Left lung (tissue), 10 donors: ENCODE data around the gene MAST2. TPM values are rescaled to one million over a fixed set of nuclear protein-coding genes. Genes with fewer than 3 reads are reported as not detected.

Experiments
- ATAC-seq: fragments of 200-7000 bp; cut with Tn5 transposase; one replicate; pipeline ENCODE4 v1.9.1; 2020; ENCODE audit warnings: moderate library complexity
- DNase-seq, 4 donors: peaks; one replicate each; pipeline ENCODE4 v3.0.0-alpha.2; 2013 to 2020
- H3K27ac ChIP-seq, 2 donors: fragments of 200-600 bp; sonication (generic) in 1 of 2; one replicate each; pipeline versions ENCODE4 v1.5.0 to v1.8.0; 2020 to 2021
- H3K27me3 ChIP-seq, 2 donors: fragments of 200-600 bp; sonication (generic) in 1 of 2; one replicate each; pipeline versions ENCODE4 v1.5.0 to v1.8.0; 2020 to 2021
- H3K36me3 ChIP-seq, 2 donors: fragments of 200-600 bp; sonication (generic) in 1 of 2; one replicate each; pipeline versions ENCODE4 v1.5.0 to v1.8.0; 2020 to 2021
- H3K4me1 ChIP-seq, 2 donors: fragments of 200-600 bp; one replicate each; pipeline ENCODE4 v1.8.0; 2021
- H3K4me3 ChIP-seq, 2 donors: fragments of 200-600 bp; sonication (generic) in 1 of 2; one replicate each; pipeline versions ENCODE4 v1.5.0 to v1.8.0; 2020 to 2021; ENCODE audit warnings: mild to moderate bottlenecking in 1 of 2
- H3K9me3 ChIP-seq, 2 donors: fragments of 200-600 bp; sonication (generic) in 1 of 2; one replicate each; pipeline versions ENCODE4 v1.5.0 to v1.8.0; 2020 to 2021
- intact Hi-C, 2 donors: fragments of 100-400 bp; cut with DNase I; formaldehyde crosslinking; loops; one replicate each; pipeline versions ENCODE4 v1.11.2 to v1.14.2; 2022
- polyA plus RNA-seq, 6 donors: library from polyadenylated mRNA; unstranded; fragments of 120-200 nt; gene quantifications; one replicate each; pipeline ENCODE4 v1.2.1, GENCODE V29; 2013; ENCODE audit not compliant: insufficient read length in 6 of 6
- total RNA-seq, 2 donors: library from RNA; stranded (reverse); fragmentation: NEBNext Ultra II Directional; extraction: Animal tissue kit (Norgen Biotek cat#: 25700); gene quantifications; one replicate each; pipeline ENCODE4 v1.2.1, GENCODE V29; 2021
- TF ChIP-seq, protein P1 (sequence below), 2 donors: fragments of 200-600 bp; sonication (generic) in 1 of 2; IDR thresholded peaks; one replicate each; pipeline versions ENCODE4 v1.5.0 to v1.8.0; 2021; ENCODE audit warnings: antibody characterized with exemption in 2 of 2
- donor health status: DM: no; HTN: yes; CAD: no.
- donor health status: DM: no; HTN: no; CAD: no.

MAST2 gene
- total and polyA plus RNA-seq, 8 donors = 27.3 to 74.4 (median 64.9) TPM

GRCh38 chr1:46020010-46020409 is 216.6 kb downstream of the MAST2 start:
- Histone ChIP-seq H3K4me1 (no peaks in the 10 kb centered on the region), H3K27ac (no peak overlapping the region), H3K36me3 (peaks cover 0 to 28% of the 10 kb centered on the region in 2 donors), H3K4me3 (no peak overlapping the region), H3K9me3 (no peaks in the 10 kb centered on the region), H3K27me3 (no peaks in the 10 kb centered on the region)
- intact Hi-C loops = no loop called here
- DNase-seq (no peak), ATAC-seq (peak; percentile 32)
- TF ChIP-seq, protein P1, sequence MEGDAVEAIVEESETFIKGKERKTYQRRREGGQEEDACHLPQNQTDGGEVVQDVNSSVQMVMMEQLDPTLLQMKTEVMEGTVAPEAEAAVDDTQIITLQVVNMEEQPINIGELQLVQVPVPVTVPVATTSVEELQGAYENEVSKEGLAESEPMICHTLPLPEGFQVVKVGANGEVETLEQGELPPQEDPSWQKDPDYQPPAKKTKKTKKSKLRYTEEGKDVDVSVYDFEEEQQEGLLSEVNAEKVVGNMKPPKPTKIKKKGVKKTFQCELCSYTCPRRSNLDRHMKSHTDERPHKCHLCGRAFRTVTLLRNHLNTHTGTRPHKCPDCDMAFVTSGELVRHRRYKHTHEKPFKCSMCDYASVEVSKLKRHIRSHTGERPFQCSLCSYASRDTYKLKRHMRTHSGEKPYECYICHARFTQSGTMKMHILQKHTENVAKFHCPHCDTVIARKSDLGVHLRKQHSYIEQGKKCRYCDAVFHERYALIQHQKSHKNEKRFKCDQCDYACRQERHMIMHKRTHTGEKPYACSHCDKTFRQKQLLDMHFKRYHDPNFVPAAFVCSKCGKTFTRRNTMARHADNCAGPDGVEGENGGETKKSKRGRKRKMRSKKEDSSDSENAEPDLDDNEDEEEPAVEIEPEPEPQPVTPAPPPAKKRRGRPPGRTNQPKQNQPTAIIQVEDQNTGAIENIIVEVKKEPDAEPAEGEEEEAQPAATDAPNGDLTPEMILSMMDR (IDR thresholded peaks at IDR 0.05) = no peak

DNA sequence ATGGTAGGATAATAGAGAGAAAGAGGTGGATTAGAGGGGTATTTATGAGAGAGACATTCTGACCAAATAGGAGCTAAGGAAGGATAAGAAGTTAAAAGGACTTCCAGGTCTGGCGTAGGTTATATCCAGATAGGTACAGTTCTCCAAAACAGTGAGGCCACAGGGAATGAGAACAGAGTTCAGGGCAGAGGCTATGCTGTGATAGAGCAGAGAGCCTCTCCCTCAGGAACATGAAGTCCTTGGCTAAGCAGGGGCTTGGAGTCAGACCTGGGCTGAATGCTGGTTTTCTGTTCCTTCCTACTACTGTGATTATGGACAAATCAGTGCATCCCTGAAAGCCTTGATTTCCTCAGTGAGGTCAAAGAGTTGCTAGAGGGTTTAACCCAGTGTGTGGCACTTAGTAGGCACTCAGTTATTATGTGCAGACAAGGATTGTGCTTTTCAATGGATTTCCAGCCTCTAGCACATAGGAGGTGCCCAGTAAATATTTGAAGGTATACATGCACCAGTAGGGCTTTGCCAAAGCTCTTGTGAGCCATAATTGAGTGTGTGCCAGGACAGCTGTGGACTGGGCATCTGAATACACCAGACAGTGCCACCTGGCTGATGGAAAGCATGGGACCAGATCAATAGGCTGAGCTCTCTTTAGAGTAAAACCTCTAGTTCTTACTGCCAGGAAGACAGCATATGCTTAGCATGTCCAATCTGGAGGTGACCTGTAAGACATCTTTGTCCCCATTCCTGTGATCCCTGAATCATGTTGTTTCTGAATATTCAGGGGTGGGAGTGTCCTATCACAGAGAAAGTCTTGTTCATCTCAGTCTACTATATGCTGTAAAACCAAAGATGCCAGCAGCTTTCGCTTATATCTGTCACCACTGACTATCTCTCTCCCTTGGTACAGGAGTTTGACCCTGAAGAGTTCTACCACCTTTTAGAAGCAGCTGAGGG is 217.9 kb downstream of the MAST2 start:
- no peak overlapping the region for H3K27ac ChIP-seq
- no peaks in the 10 kb centered on the region for H3K4me1 ChIP-seq
- H3K27me3 ChIP-seq = no peaks in the 10 kb centered on the region
- no peak for ATAC-seq
- H3K9me3 ChIP-seq = no peaks in the 10 kb centered on the region
- H3K4me3 ChIP-seq = no peak overlapping the region
- TF ChIP-seq, protein P1 (IDR thresholded peaks at IDR 0.05) = no peak
- DNase-seq = no peak
- peaks cover 0 to 35% of the 10 kb centered on the region in 2 donors for H3K36me3 ChIP-seq
- intact Hi-C loops = no loop called here

DNA sequence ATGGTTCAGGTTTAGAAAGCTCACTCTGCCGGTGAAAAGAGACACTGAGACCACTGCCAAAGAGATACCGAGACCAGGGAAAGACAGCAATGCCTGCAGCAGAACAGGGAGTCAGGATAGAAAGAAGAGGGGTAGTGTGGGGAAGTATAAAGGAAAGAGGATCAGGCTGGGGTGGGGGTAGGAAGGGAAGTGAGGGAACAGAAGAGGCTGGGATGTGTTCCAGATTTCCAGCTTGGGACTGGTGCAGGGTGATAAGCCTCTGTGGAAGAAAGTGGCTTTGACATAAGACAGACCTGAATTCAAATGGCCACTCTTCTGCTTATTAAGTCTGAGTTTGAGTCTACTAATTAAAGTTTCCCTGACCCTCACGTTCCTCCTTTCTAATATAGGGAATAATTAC is 223.1 kb downstream of the MAST2 start:
- H3K4me3 ChIP-seq = no peak overlapping the region
- TF ChIP-seq, protein P1 (IDR thresholded peaks at IDR 0.05) = no peak
- DNase-seq (peak in 2 of 4 donors; percentile 39 to 76), ATAC-seq (no peak)
- no peaks in the 10 kb centered on the region for H3K27me3 ChIP-seq
- H3K36me3 ChIP-seq = peaks cover 0 to 75% of the 10 kb centered on the region in 2 donors
- no peaks in the 10 kb centered on the region for H3K4me1 ChIP-seq
- no peaks in the 10 kb centered on the region for H3K9me3 ChIP-seq
- intact Hi-C loops = no loop called here
- no peak overlapping the region for H3K27ac ChIP-seq

- intact Hi-C loops = no loop called here
- no peaks in the 10 kb centered on the region for H3K9me3 ChIP-seq
- no peak overlapping the region for H3K4me3 ChIP-seq
- TF ChIP-seq, protein P1 (IDR thresholded peaks at IDR 0.05) = no peak
- no peak overlapping the region for H3K27ac ChIP-seq
- H3K27me3 ChIP-seq = no peaks in the 10 kb centered on the region
- no peaks in the 10 kb centered on the region for H3K4me1 ChIP-seq
- DNase-seq = no peak
- H3K36me3 ChIP-seq = peaks cover 0 to 75% of the 10 kb centered on the region in 2 donors
- ATAC-seq = no peak
Measured at GRCh38 chr1:46027788-46028573, 224.6 kb downstream of the MAST2 start.
